ENCODE results near the gene LRRC37B. TPM values are rescaled to one million over a fixed set of nuclear protein-coding genes. Genes with fewer than 3 reads are reported as not detected.
"Not testable (repeated sequence)": the region's sequence is repeated elsewhere in the genome, so short reads cannot be mapped to it uniquely, and the experiment has no call there.

LRRC37B gene
- total RNA-seq, 4 donors from 2014 or later = 7.5 to 15.4 (median 11.4) TPM

GRCh38 chr17:32079753-32080152 is 72.6 kb downstream of the LRRC37B start:
- peaks cover 2 to 11% (median 8%) of the 10 kb centered on the region in 4 donors for H3K4me1 ChIP-seq
- intact Hi-C loops (cut with DNase I); H3K27me3 ChIP-seq; H3K36me3 ChIP-seq; H3K9me3 ChIP-seq; H3K4me3 ChIP-seq; DNase-seq (ENCODE audit: extremely low spot score); H3K27ac ChIP-seq (replicated peaks in 1 of 4): not testable (repeated sequence)
- 2% methylated on average over 9 of the region's 10 CpGs for WGBS

GRCh38 chr17:32083550-32083979 is 76.4 kb downstream of the LRRC37B start:
- H3K27me3 ChIP-seq; H3K36me3 ChIP-seq; intact Hi-C loops (cut with DNase I); H3K9me3 ChIP-seq; DNase-seq (ENCODE audit: extremely low spot score): not testable (repeated sequence)
- Histone ChIP-seq H3K4me3 (peak overlapping the region; percentile 54 to 68 (median 58)), H3K4me1 (peaks cover 2 to 11% (median 8%) of the 10 kb centered on the region in 4 donors), H3K27ac (replicated peaks in 1 of 4) (peak overlapping the region in 2 of 4 donors; percentile 34 to 57)
- 0% methylated on average over 6 of the region's 17 CpGs for WGBS

GRCh38 chr17:32084003-32084941 is 77.1 kb downstream of the LRRC37B start:
- WGBS = 0% methylated on average over 1 of the region's 39 CpGs
- H3K27me3 ChIP-seq; H3K36me3 ChIP-seq; DNase-seq (ENCODE audit: extremely low spot score); H3K9me3 ChIP-seq; intact Hi-C loops (cut with DNase I): not testable (repeated sequence)
- Histone ChIP-seq H3K4me3 (peak overlapping the region; percentile 54 to 68 (median 58)), H3K27ac (replicated peaks in 1 of 4) (peak overlapping the region in 2 of 4 donors; percentile 34 to 57), H3K4me1 (peaks cover 2 to 11% (median 8%) of the 10 kb centered on the region in 4 donors)

- H3K9me3 ChIP-seq; H3K27ac ChIP-seq (replicated peaks in 1 of 4); H3K4me1 ChIP-seq; H3K4me3 ChIP-seq; H3K36me3 ChIP-seq; DNase-seq (ENCODE audit: extremely low spot score); H3K27me3 ChIP-seq; intact Hi-C loops (cut with DNase I): not testable (repeated sequence)
- 28% methylated on average over 13 of the region's 30 CpGs for WGBS
Observed at GRCh38 chr17:32084942-32085829, 78.0 kb downstream of the LRRC37B start.

- 89% methylated on average over 4 of the region's 4 CpGs for WGBS
- H3K27me3 ChIP-seq; intact Hi-C loops (cut with DNase I); H3K27ac ChIP-seq (replicated peaks in 1 of 4); H3K4me3 ChIP-seq; DNase-seq (ENCODE audit: extremely low spot score); H3K4me1 ChIP-seq; H3K36me3 ChIP-seq; H3K9me3 ChIP-seq: not testable (repeated sequence)
Observed at GRCh38 chr17:32086833-32087232, 79.7 kb downstream of the LRRC37B start.

GRCh38 chr17:32092062-32092461 is 84.9 kb downstream of the LRRC37B start:
- DNase-seq (ENCODE audit: extremely low spot score); H3K4me3 ChIP-seq; H3K27me3 ChIP-seq; H3K4me1 ChIP-seq; intact Hi-C loops (cut with DNase I); H3K36me3 ChIP-seq; H3K9me3 ChIP-seq; H3K27ac ChIP-seq (replicated peaks in 1 of 4): not testable (repeated sequence)
- WGBS = 88% methylated on average over 1 of the region's 1 CpG

GRCh38 chr17:32099686-32100085 is 92.5 kb downstream of the LRRC37B start:
- Histone ChIP-seq H3K4me1 (no peaks in the 10 kb centered on the region), H3K27me3 (no peaks in the 10 kb centered on the region), H3K36me3 (no peaks in the 10 kb centered on the region), H3K9me3 (no peaks in the 10 kb centered on the region), H3K27ac (replicated peaks in 1 of 4) (no peak overlapping the region), H3K4me3 (no peak overlapping the region)
- TF ChIP-seq POLR2AphosphoS5 (IDR thresholded peaks at IDR 0.05) (no peak), POLR2A (IDR thresholded peaks at IDR 0.05; ENCODE audit: low read depth) (no peak), CTCF (IDR thresholded peaks at IDR 0.05) (no peak), EP300 (IDR thresholded peaks at IDR 0.05) (no peak)
- 69% methylated on average over 2 of the region's 2 CpGs for WGBS
- DNase-seq (ENCODE audit: extremely low spot score) = no peak
- intact Hi-C loops (cut with DNase I) = no loop called here

GRCh38 chr17:32100323-32100722 is 93.1 kb downstream of the LRRC37B start:
- DNase-seq (ENCODE audit: extremely low spot score); H3K36me3 ChIP-seq; H3K4me3 ChIP-seq; H3K4me1 ChIP-seq; intact Hi-C loops (cut with DNase I); H3K27me3 ChIP-seq; H3K9me3 ChIP-seq; H3K27ac ChIP-seq (replicated peaks in 1 of 4): not testable (repeated sequence)
- WGBS = 92% methylated on average over 8 of the region's 8 CpGs

Measured in esophagus muscularis mucosa (tissue), 4 donors.